ENCODE data around the gene CALM1.

DNA sequence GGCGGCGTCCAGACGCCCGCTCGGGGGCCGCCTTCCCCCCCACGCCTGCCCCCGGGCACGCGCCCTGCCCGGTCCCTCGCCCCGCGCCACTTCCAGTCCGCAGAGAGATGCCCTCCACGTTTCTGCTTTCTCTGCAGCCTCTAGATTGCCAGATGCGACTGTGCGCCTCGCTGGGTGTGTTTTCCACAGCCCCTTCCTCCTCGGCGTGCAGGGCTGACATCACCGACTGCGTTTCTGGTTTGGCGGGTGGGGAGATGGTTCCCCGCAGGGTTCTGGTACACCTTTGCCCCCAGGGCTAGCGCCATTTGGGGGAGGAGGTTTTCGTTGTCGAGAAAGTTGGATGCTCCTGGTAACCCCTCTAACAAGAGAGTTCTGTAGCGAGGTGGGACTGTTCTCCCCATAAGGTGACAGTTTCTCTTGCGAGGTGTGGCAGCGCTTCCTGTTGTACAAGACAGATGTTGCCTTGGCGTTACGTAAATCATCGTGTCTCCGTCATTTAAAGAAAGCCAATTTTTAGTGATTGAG is 1.5 kb downstream of the CALM1 start:
- TF ChIP-seq, protein P1, sequence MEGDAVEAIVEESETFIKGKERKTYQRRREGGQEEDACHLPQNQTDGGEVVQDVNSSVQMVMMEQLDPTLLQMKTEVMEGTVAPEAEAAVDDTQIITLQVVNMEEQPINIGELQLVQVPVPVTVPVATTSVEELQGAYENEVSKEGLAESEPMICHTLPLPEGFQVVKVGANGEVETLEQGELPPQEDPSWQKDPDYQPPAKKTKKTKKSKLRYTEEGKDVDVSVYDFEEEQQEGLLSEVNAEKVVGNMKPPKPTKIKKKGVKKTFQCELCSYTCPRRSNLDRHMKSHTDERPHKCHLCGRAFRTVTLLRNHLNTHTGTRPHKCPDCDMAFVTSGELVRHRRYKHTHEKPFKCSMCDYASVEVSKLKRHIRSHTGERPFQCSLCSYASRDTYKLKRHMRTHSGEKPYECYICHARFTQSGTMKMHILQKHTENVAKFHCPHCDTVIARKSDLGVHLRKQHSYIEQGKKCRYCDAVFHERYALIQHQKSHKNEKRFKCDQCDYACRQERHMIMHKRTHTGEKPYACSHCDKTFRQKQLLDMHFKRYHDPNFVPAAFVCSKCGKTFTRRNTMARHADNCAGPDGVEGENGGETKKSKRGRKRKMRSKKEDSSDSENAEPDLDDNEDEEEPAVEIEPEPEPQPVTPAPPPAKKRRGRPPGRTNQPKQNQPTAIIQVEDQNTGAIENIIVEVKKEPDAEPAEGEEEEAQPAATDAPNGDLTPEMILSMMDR (IDR thresholded peaks at IDR 0.05): no peak
- peak; percentile 22 to 59 (median 52) for TF ChIP-seq POLR2A (IDR thresholded peaks at IDR 0.05)

Data from body of pancreas (tissue), 4 donors.